ENCODE measurements around the gene SLC22A12. TPM values are rescaled to one million over a fixed set of nuclear protein-coding genes. Genes with fewer than 3 reads are reported as not detected.

The SLC22A12 gene
- polyA plus RNA-seq, 1 experiment = not detected

DNA sequence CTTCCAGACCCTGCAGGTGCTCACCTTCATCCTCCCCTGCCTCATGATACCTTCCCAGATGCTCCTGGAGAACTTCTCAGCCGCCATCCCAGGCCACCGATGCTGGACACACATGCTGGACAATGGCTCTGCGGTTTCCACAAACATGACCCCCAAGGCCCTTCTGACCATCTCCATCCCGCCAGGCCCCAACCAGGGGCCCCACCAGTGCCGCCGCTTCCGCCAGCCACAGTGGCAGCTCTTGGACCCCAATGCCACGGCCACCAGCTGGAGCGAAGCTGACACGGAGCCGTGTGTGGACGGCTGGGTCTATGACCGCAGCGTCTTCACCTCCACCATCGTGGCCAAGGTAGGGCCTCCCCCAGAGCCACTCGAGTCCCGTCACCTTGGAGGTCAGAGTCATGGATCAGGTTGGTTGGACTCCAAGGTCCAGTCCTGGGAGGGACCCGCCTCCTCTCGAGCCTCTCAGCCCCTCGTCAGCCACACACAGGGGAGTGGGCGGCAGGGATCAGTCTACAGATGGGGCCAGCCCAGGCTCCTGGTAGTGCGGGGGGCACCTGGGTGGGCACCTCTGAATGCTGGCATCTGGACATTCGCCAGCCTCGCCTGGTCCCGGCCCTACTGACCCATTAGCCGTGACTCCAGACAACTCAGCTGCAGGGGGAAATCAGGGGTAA lies 34.8 kb upstream of the SLC22A12 start:
- ChIA-PET CTCF (no interaction called here), POLR2A (no interaction called here)
- Histone ChIP-seq H3K27me3 (ENCODE audit: control insufficient read depth, insufficient read depth, low read length) (peaks cover 12% of the 10 kb centered on the region), H3K9me3 (ENCODE audit: control insufficient read depth, insufficient read depth, low read length) (no peaks in the 10 kb centered on the region; the same call in 1 of the 2 replicates), H3K27ac (ENCODE audit: low read depth, low read length) (no peak overlapping the region), H3K4me3 (ENCODE audit: low read depth, low read length) (no peak overlapping the region)
- no peak for DNase-seq (ENCODE audit: low read depth, low spot score)
- TF ChIP-seq, protein P1, sequence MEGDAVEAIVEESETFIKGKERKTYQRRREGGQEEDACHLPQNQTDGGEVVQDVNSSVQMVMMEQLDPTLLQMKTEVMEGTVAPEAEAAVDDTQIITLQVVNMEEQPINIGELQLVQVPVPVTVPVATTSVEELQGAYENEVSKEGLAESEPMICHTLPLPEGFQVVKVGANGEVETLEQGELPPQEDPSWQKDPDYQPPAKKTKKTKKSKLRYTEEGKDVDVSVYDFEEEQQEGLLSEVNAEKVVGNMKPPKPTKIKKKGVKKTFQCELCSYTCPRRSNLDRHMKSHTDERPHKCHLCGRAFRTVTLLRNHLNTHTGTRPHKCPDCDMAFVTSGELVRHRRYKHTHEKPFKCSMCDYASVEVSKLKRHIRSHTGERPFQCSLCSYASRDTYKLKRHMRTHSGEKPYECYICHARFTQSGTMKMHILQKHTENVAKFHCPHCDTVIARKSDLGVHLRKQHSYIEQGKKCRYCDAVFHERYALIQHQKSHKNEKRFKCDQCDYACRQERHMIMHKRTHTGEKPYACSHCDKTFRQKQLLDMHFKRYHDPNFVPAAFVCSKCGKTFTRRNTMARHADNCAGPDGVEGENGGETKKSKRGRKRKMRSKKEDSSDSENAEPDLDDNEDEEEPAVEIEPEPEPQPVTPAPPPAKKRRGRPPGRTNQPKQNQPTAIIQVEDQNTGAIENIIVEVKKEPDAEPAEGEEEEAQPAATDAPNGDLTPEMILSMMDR (IDR thresholded peaks at IDR 0.05; ENCODE audit: low read depth, low read length) = no peak

DNA sequence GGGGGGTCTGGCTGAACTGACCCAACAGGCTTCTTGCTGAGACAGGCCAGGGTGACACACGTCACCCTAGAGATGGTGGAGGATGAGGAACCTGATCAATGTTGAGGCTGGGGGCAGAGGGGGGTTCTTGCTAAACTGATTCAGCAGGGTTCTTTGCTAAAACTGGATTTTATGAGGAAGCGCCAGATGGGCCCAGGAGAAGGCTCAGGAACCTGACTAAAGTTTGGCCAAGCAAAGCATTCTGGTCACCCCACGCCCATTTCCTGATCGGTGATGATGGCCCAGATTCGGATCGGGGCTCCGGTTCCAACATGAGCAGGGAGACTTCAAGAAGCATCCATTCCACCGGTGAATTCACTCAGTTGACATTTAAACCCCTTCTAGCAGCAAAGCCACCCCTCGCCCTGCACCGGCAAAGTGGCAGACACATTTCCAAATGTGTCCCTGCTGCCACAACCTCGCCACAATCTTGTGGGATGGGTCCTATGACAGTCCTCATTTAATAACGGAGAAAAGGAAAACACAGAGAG lies 34.2 kb upstream of the SLC22A12 start:
- CTCF ChIA-PET = no interaction called here
- POLR2A ChIA-PET = no interaction called here
- no peak overlapping the region for H3K4me3 ChIP-seq (ENCODE audit: low read depth, low read length)
- no peak overlapping the region for H3K27ac ChIP-seq (ENCODE audit: low read depth, low read length)
- DNase-seq (ENCODE audit: low read depth, low spot score) = no peak
- H3K27me3 ChIP-seq (ENCODE audit: control insufficient read depth, insufficient read depth, low read length) = peaks cover 12% of the 10 kb centered on the region
- H3K9me3 ChIP-seq (ENCODE audit: control insufficient read depth, insufficient read depth, low read length) = no peaks in the 10 kb centered on the region; the same call in 1 of the 2 replicates
- TF ChIP-seq, protein P1 (IDR thresholded peaks at IDR 0.05; ENCODE audit: low read depth, low read length) = no peak

DNA sequence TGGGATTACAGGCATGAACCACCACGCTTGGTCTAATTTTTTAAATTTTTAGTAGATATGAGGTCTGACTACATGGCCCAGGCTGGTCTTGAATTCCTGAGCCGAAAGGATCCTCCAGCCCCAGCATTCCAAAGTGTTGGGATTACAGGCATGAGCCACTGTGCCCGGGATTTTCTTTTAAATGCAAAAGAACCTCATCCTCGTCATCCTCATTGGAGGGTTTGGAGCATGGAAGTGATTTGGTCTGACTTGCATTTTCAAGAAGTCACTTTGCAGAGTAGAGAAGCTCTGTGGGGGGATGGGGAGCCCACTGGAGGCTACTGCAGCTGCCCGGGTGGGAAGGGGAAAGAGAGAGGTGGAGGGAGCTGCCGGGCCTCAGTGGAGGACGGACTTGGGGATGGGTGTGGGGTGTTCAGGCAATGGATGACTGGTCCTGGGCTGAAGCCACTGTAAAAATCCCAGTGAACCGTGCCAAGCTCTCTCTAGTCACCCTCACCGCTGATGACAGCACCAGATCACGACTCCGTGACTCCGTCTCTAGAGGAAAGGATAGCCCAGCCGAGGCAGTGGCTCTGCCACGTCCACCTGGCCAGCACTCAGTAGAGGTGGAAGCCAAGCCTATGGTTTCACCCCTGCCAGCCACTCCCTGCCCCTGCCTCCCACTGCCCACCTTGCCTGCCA lies 32.8 kb upstream of the SLC22A12 start:
- Histone ChIP-seq H3K27ac (ENCODE audit: low read depth, low read length) (no peak overlapping the region), H3K9me3 (ENCODE audit: control insufficient read depth, insufficient read depth, low read length) (no peaks in the 10 kb centered on the region; the same call in 1 of the 2 replicates), H3K27me3 (ENCODE audit: control insufficient read depth, insufficient read depth, low read length) (peaks cover 12% of the 10 kb centered on the region), H3K4me3 (ENCODE audit: low read depth, low read length) (no peak overlapping the region)
- TF ChIP-seq, protein P1 (IDR thresholded peaks at IDR 0.05; ENCODE audit: low read depth, low read length) = no peak
- no peak for DNase-seq (ENCODE audit: low read depth, low spot score)
- POLR2A ChIA-PET = no interaction called here
- CTCF ChIA-PET = interaction anchor here (2.0 kb wide), 1 partner anchor 94 kb away, joined by 7 read pairs; no protein-coding TSS in a partner anchor

DNA sequence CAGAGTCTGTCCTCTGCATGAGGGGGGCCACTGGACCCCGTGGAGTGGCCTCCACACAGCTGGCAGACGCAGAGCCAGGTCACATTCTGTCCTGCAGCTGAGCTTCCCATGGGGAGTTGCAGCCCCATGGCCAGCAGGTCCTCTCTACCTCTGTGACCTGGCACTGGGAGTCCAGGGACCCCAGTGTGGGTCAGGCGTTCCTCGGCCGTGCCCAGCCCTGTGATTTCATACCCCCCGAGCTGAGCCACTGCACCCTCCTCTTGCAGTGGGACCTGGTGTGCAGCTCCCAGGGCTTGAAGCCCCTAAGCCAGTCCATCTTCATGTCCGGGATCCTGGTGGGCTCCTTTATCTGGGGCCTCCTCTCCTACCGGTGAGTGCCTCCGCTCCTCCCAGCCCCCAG lies 32.2 kb upstream of the SLC22A12 start:
- TF ChIP-seq, protein P1 (IDR thresholded peaks at IDR 0.05; ENCODE audit: low read depth, low read length) = no peak
- no peaks in the 10 kb centered on the region; the same call in 1 of the 2 replicates for H3K9me3 ChIP-seq (ENCODE audit: control insufficient read depth, insufficient read depth, low read length)
- no peak overlapping the region for H3K27ac ChIP-seq (ENCODE audit: low read depth, low read length)
- peaks cover 14% of the 10 kb centered on the region for H3K27me3 ChIP-seq (ENCODE audit: control insufficient read depth, insufficient read depth, low read length)
- no peak for DNase-seq (ENCODE audit: low read depth, low spot score)
- no peak overlapping the region for H3K4me3 ChIP-seq (ENCODE audit: low read depth, low read length)
- ChIA-PET CTCF (interaction anchor here (2.0 kb wide), 1 partner anchor 93 kb away, joined by 7 read pairs; no protein-coding TSS in a partner anchor), POLR2A (no interaction called here)
